Vagina (tissue), 2 donors: ENCODE results near the gene AJUBA. TPM values are rescaled to one million over a fixed set of nuclear protein-coding genes. Genes with fewer than 3 reads are reported as not detected.
"Not testable (repeated sequence)": the region's sequence is repeated elsewhere in the genome, so short reads cannot be mapped to it uniquely, and the experiment has no call there.

Source experiments
- DNase-seq, 2 donors: peaks; one replicate each; pipeline ENCODE4 v3.0.0-alpha.2; 2017; ENCODE audit errors: extremely low spot score in 2 of 2
- H3K27ac ChIP-seq: fragments of 200-600 bp; sonication (generic); one replicate; pipeline ENCODE4 v1.5.1; 2019
- H3K27me3 ChIP-seq: fragments of 200-600 bp; sonication (generic); one replicate; pipeline ENCODE4 v1.5.1; 2019
- H3K36me3 ChIP-seq, 2 donors: fragments of 200-600 bp; sonication (generic); one replicate each; pipeline ENCODE4 v1.5.1; 2017 to 2019
- H3K4me1 ChIP-seq: fragments of 200-600 bp; sonication (generic); one replicate; pipeline ENCODE4 v1.5.1; 2019
- H3K4me3 ChIP-seq, 2 donors: fragments of 200-600 bp; sonication (generic); 1 replicate in 1 of 2; 2 replicates in 1 of 2; pipeline ENCODE4 v1.5.1; 2016 to 2019
- H3K9me3 ChIP-seq: fragments of 200-600 bp; sonication (generic); one replicate; pipeline ENCODE4 v1.5.1; 2019
- POLR2A ChIP-seq, 2 donors: fragments of 450-650 bp; IDR thresholded peaks; one replicate each; pipeline ENCODE4 v1.6.1; 2017; ENCODE audit warnings: antibody characterized with exemption in 2 of 2, mild to moderate bottlenecking in 2 of 2, moderate library complexity in 2 of 2
- POLR2AphosphoS5 ChIP-seq, 2 donors: sonication (generic); formaldehyde crosslinking; IDR thresholded peaks; one replicate each; pipeline ENCODE4 v1.9.0; 2017; ENCODE audit warnings: antibody characterized with exemption in 2 of 2, mild to moderate bottlenecking in 2 of 2, low read depth in 1 of 2; ENCODE audit not compliant: insufficient read depth in 1 of 2
- intact Hi-C: fragments of 100-400 bp; cut with DNase I; formaldehyde crosslinking; loops from one replicate; pipeline ENCODE4 v1.15.1; 2023
- total RNA-seq: library from RNA; depleted of rRNA; stranded (reverse); fragments of >200 nt; gene quantifications from one replicate; pipeline ENCODE4 v1.2.3, GENCODE V29; 2016
- TF ChIP-seq, protein P1 (sequence below), 3 experiments: fragments of 450-650 bp in 2 of 3; fragments of 200-600 bp in 1 of 3; sonication (generic) in 1 of 3; IDR thresholded peaks; one replicate each; pipeline ENCODE4 v1.5.1; 2017 to 2019; ENCODE audit warnings: antibody characterized with exemption in 3 of 3, mild to moderate bottlenecking in 2 of 3, moderate library complexity in 2 of 3

AJUBA gene
- total RNA-seq, 1 donor from 2014 or later, result 21.9 TPM

DNA sequence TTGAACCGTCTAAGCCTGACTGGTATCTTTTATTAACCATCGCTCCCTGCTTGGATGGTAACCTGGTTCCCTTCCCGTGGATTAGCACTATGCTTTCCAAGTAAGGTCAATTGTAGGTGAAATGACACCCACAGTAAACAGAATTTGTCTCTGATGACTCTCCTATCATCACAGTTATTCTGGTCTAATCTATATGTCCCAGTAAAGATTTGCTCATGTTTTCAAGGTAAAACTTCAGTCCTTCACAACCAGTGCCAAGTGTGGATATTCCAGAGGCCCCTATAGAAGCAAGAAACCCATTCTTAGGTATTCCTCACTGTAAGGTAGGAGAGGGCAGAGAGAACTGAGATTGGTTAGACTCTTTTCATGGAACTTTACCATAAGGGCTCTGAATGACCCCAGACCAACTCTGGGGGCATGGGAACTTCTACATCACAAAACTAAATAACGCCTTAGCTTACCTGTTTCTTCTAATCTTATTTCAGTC, 15.5 kb downstream of the AJUBA start:
- H3K36me3 ChIP-seq, result no peaks in the 10 kb centered on the region
- no peak for DNase-seq
- H3K27me3 ChIP-seq, result no peaks in the 10 kb centered on the region
- H3K27ac ChIP-seq, result no peak overlapping the region
- intact Hi-C loops, result no loop called here
- H3K4me3 ChIP-seq, result no peak overlapping the region
- H3K9me3 ChIP-seq, result no peaks in the 10 kb centered on the region
- TF ChIP-seq, protein P1, sequence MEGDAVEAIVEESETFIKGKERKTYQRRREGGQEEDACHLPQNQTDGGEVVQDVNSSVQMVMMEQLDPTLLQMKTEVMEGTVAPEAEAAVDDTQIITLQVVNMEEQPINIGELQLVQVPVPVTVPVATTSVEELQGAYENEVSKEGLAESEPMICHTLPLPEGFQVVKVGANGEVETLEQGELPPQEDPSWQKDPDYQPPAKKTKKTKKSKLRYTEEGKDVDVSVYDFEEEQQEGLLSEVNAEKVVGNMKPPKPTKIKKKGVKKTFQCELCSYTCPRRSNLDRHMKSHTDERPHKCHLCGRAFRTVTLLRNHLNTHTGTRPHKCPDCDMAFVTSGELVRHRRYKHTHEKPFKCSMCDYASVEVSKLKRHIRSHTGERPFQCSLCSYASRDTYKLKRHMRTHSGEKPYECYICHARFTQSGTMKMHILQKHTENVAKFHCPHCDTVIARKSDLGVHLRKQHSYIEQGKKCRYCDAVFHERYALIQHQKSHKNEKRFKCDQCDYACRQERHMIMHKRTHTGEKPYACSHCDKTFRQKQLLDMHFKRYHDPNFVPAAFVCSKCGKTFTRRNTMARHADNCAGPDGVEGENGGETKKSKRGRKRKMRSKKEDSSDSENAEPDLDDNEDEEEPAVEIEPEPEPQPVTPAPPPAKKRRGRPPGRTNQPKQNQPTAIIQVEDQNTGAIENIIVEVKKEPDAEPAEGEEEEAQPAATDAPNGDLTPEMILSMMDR (IDR thresholded peaks at IDR 0.05), result no peak
- no peak for TF ChIP-seq POLR2AphosphoS5 (IDR thresholded peaks at IDR 0.05; ENCODE audit: insufficient read depth in 1 of 2, low read depth in 1 of 2)
- TF ChIP-seq POLR2A (IDR thresholded peaks at IDR 0.05), result no peak
- no peaks in the 10 kb centered on the region for H3K4me1 ChIP-seq

DNA sequence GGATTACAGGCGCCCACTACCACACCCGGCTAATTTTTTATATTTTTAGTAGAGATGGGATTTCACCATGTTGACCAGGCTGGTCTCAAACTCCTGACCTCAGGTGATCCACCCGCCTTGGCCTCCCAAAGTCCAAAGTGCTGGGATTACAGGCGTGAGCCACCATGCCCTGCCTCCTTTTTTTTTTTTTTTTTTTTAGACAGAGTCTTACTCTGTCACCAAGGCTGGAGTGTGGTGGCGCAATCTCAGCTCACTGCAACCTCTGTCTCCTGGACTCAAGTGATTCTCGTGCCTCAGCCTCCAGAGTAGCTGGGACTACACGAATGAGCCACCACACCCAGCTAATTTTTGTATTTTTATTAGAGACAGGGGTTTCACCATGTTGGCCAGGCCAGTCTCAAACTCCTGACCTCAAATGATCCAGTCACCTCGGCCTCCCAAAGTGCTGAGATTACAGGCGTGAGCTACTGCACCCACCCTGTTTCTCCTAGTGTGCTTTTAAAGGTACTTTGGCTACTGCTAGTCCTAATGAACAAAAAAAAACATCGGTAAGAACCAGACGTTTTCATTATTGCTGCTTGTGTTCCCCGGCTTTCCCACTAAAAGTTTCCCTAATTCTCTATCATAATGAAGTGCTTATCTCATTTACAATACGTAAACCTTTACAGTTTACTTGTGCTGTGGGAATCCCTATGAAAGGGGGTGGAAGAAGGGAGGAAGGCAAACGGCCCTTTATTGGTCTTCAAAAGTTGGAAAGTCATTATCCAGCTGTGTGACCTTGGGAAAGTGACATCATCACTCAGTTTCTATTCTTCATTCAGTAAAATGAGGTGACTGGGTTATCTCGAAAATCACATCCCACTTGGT, 16.2 kb downstream of the AJUBA start:
- DNase-seq, H3K4me3 ChIP-seq, H3K9me3 ChIP-seq, intact Hi-C loops, H3K36me3 ChIP-seq, H3K27me3 ChIP-seq, H3K27ac ChIP-seq, H3K4me1 ChIP-seq: not testable (repeated sequence)

- TF ChIP-seq, protein P1 (IDR thresholded peaks at IDR 0.05), result no peak
- TF ChIP-seq POLR2AphosphoS5 (IDR thresholded peaks at IDR 0.05; ENCODE audit: insufficient read depth in 1 of 2, low read depth in 1 of 2) (no peak), POLR2A (IDR thresholded peaks at IDR 0.05) (no peak)
- Histone ChIP-seq H3K27me3 (no peaks in the 10 kb centered on the region), H3K9me3 (no peaks in the 10 kb centered on the region), H3K36me3 (no peaks in the 10 kb centered on the region), H3K4me1 (no peaks in the 10 kb centered on the region), H3K27ac (no peak overlapping the region), H3K4me3 (no peak overlapping the region)
- intact Hi-C loops, result no loop called here
- DNase-seq, result no peak
Observed at GRCh38 chr14:22962061-22962676, 20.2 kb downstream of the AJUBA start.

DNA sequence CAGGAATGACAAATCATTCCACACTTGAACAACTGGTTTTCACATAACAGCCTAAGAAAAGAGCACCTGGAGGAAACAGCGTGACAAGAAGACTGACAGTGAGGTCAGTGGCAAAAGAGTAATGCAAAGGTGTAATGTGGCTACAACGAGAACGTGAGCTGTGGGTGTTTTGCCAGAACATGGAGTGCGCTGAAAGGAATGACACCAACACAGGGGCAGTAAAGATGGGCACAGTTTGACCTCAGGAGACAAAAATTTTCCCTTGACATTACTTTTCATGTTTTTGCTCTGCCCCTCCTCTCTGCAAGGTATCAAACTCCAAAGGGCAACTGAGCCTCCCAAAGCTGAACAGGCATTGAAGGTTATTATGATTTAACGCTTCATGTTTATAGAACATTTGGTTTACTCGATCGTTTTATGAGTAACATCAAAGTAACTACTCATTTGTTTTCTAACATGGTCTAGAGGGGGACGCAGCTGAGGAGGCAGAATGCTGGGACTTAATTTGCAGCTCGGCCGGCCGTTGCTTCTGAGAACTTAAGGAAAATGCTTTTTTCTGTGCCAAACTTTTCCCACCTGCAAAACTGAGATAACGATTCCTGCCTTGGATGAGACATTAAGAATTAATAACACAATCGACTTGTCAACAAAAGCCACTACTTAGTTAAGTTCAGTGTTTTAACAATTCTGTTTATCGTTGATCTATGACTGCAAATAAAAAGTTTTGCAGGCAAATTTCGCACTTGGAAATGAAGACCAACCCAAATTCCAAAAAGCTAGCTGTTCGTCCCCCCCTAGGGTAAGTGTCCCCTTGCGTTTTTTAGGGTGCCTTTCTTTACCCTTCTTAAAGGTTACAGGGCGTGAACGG, 26.4 kb downstream of the AJUBA start:
- Histone ChIP-seq H3K4me1 (peaks cover 16% of the 10 kb centered on the region), H3K36me3 (peaks cover 0 to 10% of the 10 kb centered on the region in 2 donors), H3K27ac (peak overlapping the region; percentile 94), H3K27me3 (no peaks in the 10 kb centered on the region), H3K9me3 (no peaks in the 10 kb centered on the region), H3K4me3 (peak overlapping the region; percentile 59 to 68)
- DNase-seq, result no peak
- TF ChIP-seq POLR2AphosphoS5 (IDR thresholded peaks at IDR 0.05; ENCODE audit: insufficient read depth in 1 of 2, low read depth in 1 of 2), result peak in 1 of 2 donors; percentile 68
- TF ChIP-seq, protein P1 (IDR thresholded peaks at IDR 0.05), result no peak
- TF ChIP-seq POLR2A (IDR thresholded peaks at IDR 0.05), result no peak
- intact Hi-C loops, result no loop called here

DNA sequence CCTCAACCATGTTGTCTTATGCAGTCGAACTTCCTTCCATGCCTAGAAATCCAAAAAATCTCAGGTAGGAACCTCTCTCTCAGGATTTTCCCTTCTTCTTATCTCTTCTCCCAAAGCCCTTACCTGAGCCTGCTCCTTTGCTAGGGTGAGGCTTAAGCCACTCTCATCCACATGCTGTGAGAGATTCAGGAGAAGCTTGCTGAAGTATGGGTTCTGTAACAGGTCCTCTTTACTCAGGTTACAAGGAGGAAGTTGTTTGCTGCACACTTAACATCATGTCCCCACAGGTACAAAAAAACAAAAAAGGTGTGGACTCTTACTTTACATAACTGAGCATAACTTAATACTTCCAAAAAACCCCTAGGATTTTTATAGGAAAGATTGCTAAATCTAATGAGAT, 29.9 kb downstream of the AJUBA start:
- intact Hi-C loops, result no loop called here
- Histone ChIP-seq H3K27ac (no peak overlapping the region), H3K9me3 (no peaks in the 10 kb centered on the region), H3K27me3 (no peaks in the 10 kb centered on the region), H3K36me3 (peaks cover 0 to 20% of the 10 kb centered on the region in 2 donors), H3K4me3 (no peak overlapping the region), H3K4me1 (peaks cover 16% of the 10 kb centered on the region)
- DNase-seq, result no peak
- no peak for TF ChIP-seq POLR2AphosphoS5 (IDR thresholded peaks at IDR 0.05; ENCODE audit: insufficient read depth in 1 of 2, low read depth in 1 of 2)
- TF ChIP-seq POLR2A (IDR thresholded peaks at IDR 0.05), result no peak
- TF ChIP-seq, protein P1 (IDR thresholded peaks at IDR 0.05), result no peak

GRCh38 chr14:22951795-22952194, 30.6 kb downstream of the AJUBA start:
- Histone ChIP-seq H3K4me1 (peaks cover 16% of the 10 kb centered on the region), H3K36me3 (peaks cover 0 to 27% of the 10 kb centered on the region in 2 donors)
- H3K27me3 ChIP-seq, H3K27ac ChIP-seq, intact Hi-C loops, H3K4me3 ChIP-seq, DNase-seq, H3K9me3 ChIP-seq: not testable (repeated sequence)
